Breast epithelium (tissue), 3 donors: ENCODE data around the gene CACHD1.

Source experiments
- CTCF ChIP-seq, 3 donors: fragments of 450-650 bp; IDR thresholded peaks; one replicate each; pipeline ENCODE4 v1.5.1; 2016 to 2017; ENCODE audit warnings: antibody characterized with exemption in 3 of 3, mild to moderate bottlenecking in 3 of 3, moderate library complexity in 3 of 3
- POLR2AphosphoS5 ChIP-seq, 3 donors: sonication (generic); formaldehyde crosslinking; IDR thresholded peaks; one replicate each; pipeline ENCODE4 v1.6.1; 2017; ENCODE audit warnings: antibody characterized with exemption in 3 of 3

- TF ChIP-seq POLR2AphosphoS5 (IDR thresholded peaks at IDR 0.05) (no peak), CTCF (IDR thresholded peaks at IDR 0.05) (no peak)
These were observed 231.1 kb downstream of the CACHD1 start for GRCh38 chr1:64701071-64701470.
